Loucy (cell line): ENCODE data around the gene ADRB2.

ENCODE experiments used
- EZH2phosphoT487 ChIP-seq: fragments of 200-600 bp; IDR thresholded peaks from 2 replicates; pipeline ENCODE4 v1.6.1; 2018; ENCODE audit warnings: antibody characterized with exemption, mild to moderate bottlenecking, moderate library complexity, borderline replicate concordance
- TF ChIP-seq, protein P1 (sequence below): fragments of 200-600 bp; sonication (generic); conservative IDR thresholded peaks from 2 replicates; pipeline ENCODE4 v1.5.1; 2014; ENCODE audit warnings: mild to moderate bottlenecking, antibody characterized with exemption, low read length

DNA sequence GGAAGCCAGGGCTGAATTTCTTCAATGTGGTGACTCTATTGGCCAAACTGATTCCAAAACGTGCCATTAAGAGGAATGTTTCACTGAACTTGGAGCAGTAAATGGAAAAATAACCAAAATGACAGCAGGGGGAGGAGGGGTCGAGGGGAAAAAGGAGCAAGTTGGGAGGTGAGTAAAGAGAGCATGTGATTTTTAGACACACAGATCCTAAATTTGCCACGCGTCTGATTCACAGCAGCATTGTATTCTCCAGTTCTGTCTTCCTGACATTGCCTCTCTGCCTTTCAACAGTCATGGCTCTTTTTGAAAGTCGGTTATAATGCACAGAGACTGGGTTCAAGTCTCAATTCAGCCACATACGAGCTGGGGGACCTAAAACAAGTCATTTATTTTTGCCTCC is 22.0 kb upstream of the ADRB2 start:
- TF ChIP-seq, protein P1, sequence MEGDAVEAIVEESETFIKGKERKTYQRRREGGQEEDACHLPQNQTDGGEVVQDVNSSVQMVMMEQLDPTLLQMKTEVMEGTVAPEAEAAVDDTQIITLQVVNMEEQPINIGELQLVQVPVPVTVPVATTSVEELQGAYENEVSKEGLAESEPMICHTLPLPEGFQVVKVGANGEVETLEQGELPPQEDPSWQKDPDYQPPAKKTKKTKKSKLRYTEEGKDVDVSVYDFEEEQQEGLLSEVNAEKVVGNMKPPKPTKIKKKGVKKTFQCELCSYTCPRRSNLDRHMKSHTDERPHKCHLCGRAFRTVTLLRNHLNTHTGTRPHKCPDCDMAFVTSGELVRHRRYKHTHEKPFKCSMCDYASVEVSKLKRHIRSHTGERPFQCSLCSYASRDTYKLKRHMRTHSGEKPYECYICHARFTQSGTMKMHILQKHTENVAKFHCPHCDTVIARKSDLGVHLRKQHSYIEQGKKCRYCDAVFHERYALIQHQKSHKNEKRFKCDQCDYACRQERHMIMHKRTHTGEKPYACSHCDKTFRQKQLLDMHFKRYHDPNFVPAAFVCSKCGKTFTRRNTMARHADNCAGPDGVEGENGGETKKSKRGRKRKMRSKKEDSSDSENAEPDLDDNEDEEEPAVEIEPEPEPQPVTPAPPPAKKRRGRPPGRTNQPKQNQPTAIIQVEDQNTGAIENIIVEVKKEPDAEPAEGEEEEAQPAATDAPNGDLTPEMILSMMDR, result no peak
- no peak for TF ChIP-seq EZH2phosphoT487
